NB4 (cell line): ENCODE results near the gene SETD3.

Experiments used
- MYC ChIP-seq: IDR thresholded peaks from 2 replicates; pipeline ENCODE4 v1.6.1; 2011; ENCODE audit warnings: low read depth, low read length
- TF ChIP-seq, protein P1 (sequence below): IDR thresholded peaks from one replicate; pipeline ENCODE4 v1.5.1; 2012; ENCODE audit warnings: low read depth, low read length
- TF ChIP-seq, protein P2 (sequence below): IDR thresholded peaks from 2 replicates; pipeline ENCODE4 v1.6.1; 2011; ENCODE audit warnings: low read depth, low read length

DNA sequence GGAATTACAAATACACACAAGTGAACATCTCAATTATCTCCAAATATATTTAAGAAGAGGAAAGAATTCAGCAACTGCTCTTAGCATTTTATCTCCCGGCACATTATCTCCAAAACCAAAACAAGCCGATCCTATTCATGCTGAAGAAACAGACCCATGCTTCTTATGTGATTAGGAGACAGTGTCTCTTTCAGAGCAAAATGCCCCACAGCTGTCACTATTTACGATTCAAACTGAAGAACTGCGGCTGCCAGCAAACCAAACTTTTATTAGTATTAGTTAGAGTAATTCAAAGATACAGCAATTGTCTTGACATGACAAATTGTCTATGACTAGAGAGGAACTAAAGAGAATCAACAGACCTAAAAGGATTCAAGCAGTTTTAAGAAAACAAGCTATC is 79.4 kb downstream of the SETD3 start:
- TF ChIP-seq, protein P1, sequence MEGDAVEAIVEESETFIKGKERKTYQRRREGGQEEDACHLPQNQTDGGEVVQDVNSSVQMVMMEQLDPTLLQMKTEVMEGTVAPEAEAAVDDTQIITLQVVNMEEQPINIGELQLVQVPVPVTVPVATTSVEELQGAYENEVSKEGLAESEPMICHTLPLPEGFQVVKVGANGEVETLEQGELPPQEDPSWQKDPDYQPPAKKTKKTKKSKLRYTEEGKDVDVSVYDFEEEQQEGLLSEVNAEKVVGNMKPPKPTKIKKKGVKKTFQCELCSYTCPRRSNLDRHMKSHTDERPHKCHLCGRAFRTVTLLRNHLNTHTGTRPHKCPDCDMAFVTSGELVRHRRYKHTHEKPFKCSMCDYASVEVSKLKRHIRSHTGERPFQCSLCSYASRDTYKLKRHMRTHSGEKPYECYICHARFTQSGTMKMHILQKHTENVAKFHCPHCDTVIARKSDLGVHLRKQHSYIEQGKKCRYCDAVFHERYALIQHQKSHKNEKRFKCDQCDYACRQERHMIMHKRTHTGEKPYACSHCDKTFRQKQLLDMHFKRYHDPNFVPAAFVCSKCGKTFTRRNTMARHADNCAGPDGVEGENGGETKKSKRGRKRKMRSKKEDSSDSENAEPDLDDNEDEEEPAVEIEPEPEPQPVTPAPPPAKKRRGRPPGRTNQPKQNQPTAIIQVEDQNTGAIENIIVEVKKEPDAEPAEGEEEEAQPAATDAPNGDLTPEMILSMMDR, result no peak
- TF ChIP-seq, protein P2, sequence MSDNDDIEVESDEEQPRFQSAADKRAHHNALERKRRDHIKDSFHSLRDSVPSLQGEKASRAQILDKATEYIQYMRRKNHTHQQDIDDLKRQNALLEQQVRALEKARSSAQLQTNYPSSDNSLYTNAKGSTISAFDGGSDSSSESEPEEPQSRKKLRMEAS, result no peak
- no peak for TF ChIP-seq MYC
